GM12801 (cell line): ENCODE results near the gene IL21.

Source experiments
- CTCF ChIP-seq: IDR thresholded peaks from one replicate; pipeline ENCODE4 v1.5.1; 2011; ENCODE audit warnings: control low read depth; ENCODE audit not compliant: insufficient read length; ENCODE audit errors: extremely low read depth

The IL21 gene

DNA sequence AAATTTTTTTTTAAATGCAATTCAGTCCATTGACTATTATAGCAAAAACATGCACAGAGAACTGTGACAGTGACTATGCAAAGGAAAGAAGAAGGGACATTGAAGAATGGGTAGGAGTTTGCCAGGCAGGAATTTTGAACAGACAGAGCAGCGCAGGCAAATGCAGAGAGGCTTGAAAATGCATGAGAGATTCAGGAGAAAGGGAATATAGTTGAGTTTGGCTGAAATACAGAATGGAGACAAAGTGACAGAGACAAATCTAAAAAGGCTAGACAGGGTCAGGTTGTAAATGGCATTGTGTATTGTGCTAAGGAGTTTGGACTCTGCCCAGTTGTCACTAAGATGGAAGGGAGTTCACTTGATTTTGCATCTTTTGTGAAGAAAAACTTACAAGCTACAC is 42.4 kb upstream of the IL21 start:
- TF ChIP-seq CTCF, result no peak

GRCh38 chr4:122662701-122663100 is 41.8 kb upstream of the IL21 start:
- no peak for TF ChIP-seq CTCF

DNA sequence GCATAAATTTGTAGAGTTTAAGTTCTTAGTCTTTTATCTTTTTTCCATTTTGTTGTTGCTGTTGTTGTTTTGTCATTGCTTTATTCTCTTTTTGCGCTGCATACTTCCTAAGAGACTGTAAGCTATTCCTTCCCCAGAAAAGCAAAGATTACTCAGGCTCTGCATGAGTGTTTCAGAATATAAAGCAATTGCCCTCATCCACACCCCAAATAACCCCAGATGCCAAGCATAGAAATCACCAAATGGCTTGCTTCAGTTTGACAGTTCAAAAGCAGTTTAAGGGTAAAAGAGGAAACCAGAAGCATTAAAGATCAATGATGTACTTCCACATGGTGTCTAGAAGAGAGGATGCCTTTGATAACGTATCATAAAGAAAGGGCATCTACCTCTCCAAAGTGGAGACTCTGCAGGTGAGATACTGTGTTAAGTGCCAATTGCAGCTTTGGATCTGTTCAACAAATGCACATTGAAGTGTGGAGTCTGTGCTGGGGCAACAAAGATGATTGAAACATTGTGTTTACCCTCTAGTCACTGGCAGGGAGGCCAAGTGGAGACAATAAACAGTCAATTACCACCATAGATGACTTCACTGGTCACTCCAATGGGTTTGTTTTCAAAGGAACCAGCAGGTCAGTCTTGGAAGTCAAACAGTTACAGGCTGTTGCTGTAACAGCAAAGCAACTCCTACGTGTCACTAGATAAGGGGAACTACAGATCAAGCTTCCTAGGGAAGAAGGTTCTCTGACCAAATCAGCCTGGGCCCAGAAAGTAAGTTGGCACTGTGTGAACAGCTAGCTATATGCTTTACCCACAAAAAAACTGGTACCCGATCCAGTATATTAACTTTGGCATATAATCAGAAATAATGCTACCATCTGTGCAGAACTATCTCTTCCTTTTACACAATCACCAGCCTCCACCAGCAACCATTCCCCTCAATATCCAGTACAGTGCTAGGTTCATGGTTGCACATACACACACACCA is 40.6 kb upstream of the IL21 start:
- no peak for TF ChIP-seq CTCF

GRCh38 chr4:122658818-122659295 is 38.0 kb upstream of the IL21 start:
- TF ChIP-seq CTCF, result no peak

DNA sequence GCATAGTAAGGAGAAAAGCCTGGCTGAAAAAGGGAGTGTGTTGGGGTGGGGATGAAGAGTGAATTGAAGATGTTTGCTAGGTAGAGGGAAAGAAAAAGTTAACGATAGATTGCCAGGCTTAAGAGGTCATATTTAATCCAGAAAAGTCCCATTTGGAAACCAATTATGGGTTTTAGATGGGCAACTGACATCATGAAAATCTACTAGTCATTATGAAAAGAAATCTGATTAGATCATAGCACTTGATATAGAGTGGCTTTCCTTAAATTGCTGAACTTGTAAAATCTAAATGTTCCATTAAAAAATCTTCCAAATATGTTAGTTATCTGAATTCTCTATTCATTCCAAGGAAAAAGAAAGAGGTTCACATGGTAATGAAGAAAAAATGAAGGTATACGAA is 37.5 kb upstream of the IL21 start:
- no peak for TF ChIP-seq CTCF

GRCh38 chr4:122657553-122657952 is 36.7 kb upstream of the IL21 start:
- no peak for TF ChIP-seq CTCF

GRCh38 chr4:122652379-122652778 is 31.5 kb upstream of the IL21 start:
- TF ChIP-seq CTCF, result no peak
